HCT116 (cell line): Measurements from ENCODE around the gene SMTN. TPM values are rescaled to one million over a fixed set of nuclear protein-coding genes. Genes with fewer than 3 reads are reported as not detected.
A peak's percentile ranks its signal among the peaks of the same experiment; 100 is the strongest.

ENCODE experiments used
- ATAC-seq: fragments of 200-7000 bp; cut with Tn5 transposase; 2 replicates; pipeline ENCODE4 v1.9.1; 2020; ENCODE audit warnings: mild to moderate bottlenecking, moderate library complexity
- BruUV-seq: library from RNA; stranded (reverse); fragments of 400-500 nt; replicated peaks from 2 replicates; lab custom pipeline; 2021; lab: Mats Ljungman, UMichigan
- CTCF ChIA-PET: fragments of 300-600 bp; sonication (Branson Sonifier 250); formaldehyde crosslinking; loops from one replicate; lab custom pipeline; 2021; ENCODE audit warnings: antibody characterized with exemption; lab: Charles Lee
- POLR2A ChIA-PET: fragments of 300-600, 350-600 bp; sonication (Branson Sonifier 250); formaldehyde crosslinking; loops from one replicate; lab custom pipeline; 2021; ENCODE audit warnings: antibody characterized with exemption; lab: Charles Lee
- RAD21 ChIA-PET, 2 experiments: fragments of 300-600 bp; sonication (Branson Sonifier 250); formaldehyde crosslinking; loops; one replicate each; lab custom pipeline; 2023; ENCODE audit warnings: low total read pairs in 2 of 2; ENCODE audit not compliant: uncharacterized antibody in 2 of 2, unreplicated experiment in 2 of 2, low non-redundant PET in 1 of 2; lab: Charles Lee
- DNase-seq: peaks from one replicate; pipeline ENCODE4 v3.0.0-alpha.2; 2010; ENCODE audit warnings: low read depth, low spot score
- H2AFZ ChIP-seq: fragments of 200-600 bp; shearing (Covaris generic), sonication (generic); 2 replicates; pipeline ENCODE4 v1.6.1; 2017; ENCODE audit warnings: low read depth, mixed run types, mixed read lengths, antibody characterized with exemption, low read length; ENCODE audit not compliant: poor library complexity, severe bottlenecking
- H3K27ac ChIP-seq: 2 replicates; pipeline ENCODE4 v1.5.1; 2012; ENCODE audit warnings: low read depth, low read length
- H3K27me3 ChIP-seq: fragments of 200-600 bp; sonication (generic); 2 replicates; pipeline ENCODE4 v1.6.1; 2016; ENCODE audit warnings: mixed run types, low read length, mixed read lengths; ENCODE audit not compliant: insufficient read depth
- H3K36me3 ChIP-seq, 2 experiments: fragments of 200-500 bp in 1 of 2; fragments of 200-600 bp in 1 of 2; sonication (Bioruptor generic) in 1 of 2; sonication (generic) in 1 of 2; 2 replicates each; pipeline versions ENCODE4 v1.5.1 to v1.6.1; 2014 to 2016; ENCODE audit warnings: low read length in 2 of 2, inconsistent platforms in 1 of 2, mixed read lengths in 1 of 2, mixed run types in 1 of 2; ENCODE audit not compliant: insufficient read depth in 2 of 2, control insufficient read depth in 1 of 2
- H3K4me1 ChIP-seq, 2 experiments: fragments of 200-600 bp in 1 of 2; sonication (generic) in 1 of 2; 2 replicates each; pipeline versions ENCODE4 v1.5.1 to v1.6.1; 2012 to 2017; ENCODE audit warnings: low read length in 2 of 2, inconsistent platforms in 1 of 2, mild to moderate bottlenecking in 1 of 2, mixed read lengths in 1 of 2, mixed run types in 1 of 2, moderate library complexity in 1 of 2; ENCODE audit not compliant: insufficient read depth in 2 of 2, control insufficient read depth in 1 of 2
- H3K4me2 ChIP-seq: fragments of 200-600 bp; sonication (generic); 2 replicates; pipeline ENCODE4 v1.6.1; 2017; ENCODE audit warnings: mixed run types, low read length, mixed read lengths
- H3K4me3 ChIP-seq, 2 experiments: fragments of 200-600 bp in 1 of 2; sonication (generic) in 1 of 2; replicated peaks in 1 of 2; 2 replicates each; pipeline ENCODE4 v1.5.1; 2011 to 2016; ENCODE audit warnings: low read length in 2 of 2, control low read depth in 1 of 2, low read depth in 1 of 2, mild to moderate bottlenecking in 1 of 2, mixed read lengths in 1 of 2, mixed run types in 1 of 2
- H3K79me2 ChIP-seq: fragments of 200-600 bp; sonication (generic); 2 replicates; pipeline ENCODE4 v1.6.1; 2017; ENCODE audit warnings: mild to moderate bottlenecking, mixed run types, low read length, moderate library complexity, mixed read lengths; ENCODE audit not compliant: insufficient read depth
- H3K9ac ChIP-seq: fragments of 200-600 bp; sonication (generic); 2 replicates; pipeline ENCODE4 v1.6.1; 2016; ENCODE audit warnings: low read length, mixed read lengths
- H3K9me2 ChIP-seq: fragments of 200-600 bp; sonication (generic), shearing (Covaris generic); 2 replicates; pipeline ENCODE4 v1.6.1; 2017; ENCODE audit warnings: mixed run types, mild to moderate bottlenecking, moderate library complexity; ENCODE audit not compliant: insufficient read depth
- H3K9me3 ChIP-seq, 2 experiments: fragments of 200-500 bp in 1 of 2; fragments of 200-600 bp in 1 of 2; sonication (Bioruptor generic) in 1 of 2; sonication (generic) in 1 of 2; 2 replicates each; pipeline ENCODE4 v1.6.1; 2014 to 2017; ENCODE audit warnings: low read length in 2 of 2, mixed read lengths in 2 of 2, inconsistent platforms in 1 of 2, low read depth in 1 of 2, mild to moderate bottlenecking in 1 of 2, mixed run types in 1 of 2, moderate library complexity in 1 of 2; ENCODE audit not compliant: control insufficient read depth in 1 of 2, insufficient read depth in 1 of 2
- H4K20me1 ChIP-seq: fragments of 200-600 bp; sonication (generic), shearing (Covaris generic); 2 replicates; pipeline ENCODE4 v1.6.1; 2017; ENCODE audit warnings: mixed run types, mild to moderate bottlenecking, moderate library complexity; ENCODE audit not compliant: insufficient read depth
- CBX3 ChIP-seq: IDR thresholded peaks from 2 replicates; pipeline ENCODE4 v1.6.1; 2012; ENCODE audit warnings: low read depth
- CTCF ChIP-seq, 3 experiments: fragments of 200-600 bp in 1 of 3; sonication (generic) in 1 of 3; IDR thresholded peaks in 2 of 3; conservative IDR thresholded peaks in 1 of 3; 2 replicates each; pipeline ENCODE4 v1.5.1; 2012 to 2017; ENCODE audit warnings: low read depth in 2 of 3, low read length in 2 of 3, antibody characterized with exemption in 1 of 3, borderline replicate concordance in 1 of 3, control low read depth in 1 of 3, mild to moderate bottlenecking in 1 of 3, mixed read lengths in 1 of 3, mixed run types in 1 of 3, moderate library complexity in 1 of 3; ENCODE audit not compliant: insufficient read depth in 1 of 3
- JUND ChIP-seq: IDR thresholded peaks from 2 replicates; pipeline ENCODE4 v1.6.1; 2012
- POLR2A ChIP-seq: IDR thresholded peaks from 2 replicates; pipeline ENCODE4 v1.7.0; 2011; ENCODE audit warnings: borderline replicate concordance; ENCODE audit not compliant: insufficient read depth, insufficient read length; ENCODE audit errors: extremely low read depth
- POLR2AphosphoS5 ChIP-seq: IDR thresholded peaks from 2 replicates; pipeline ENCODE4 v1.6.1; 2011; ENCODE audit warnings: mild to moderate bottlenecking, low read depth, low read length, moderate library complexity
- REST ChIP-seq: IDR thresholded peaks from 2 replicates; pipeline ENCODE4 v1.6.1; 2012; ENCODE audit warnings: low read depth
- SRF ChIP-seq: IDR thresholded peaks from 2 replicates; pipeline ENCODE4 v1.6.1; 2012; ENCODE audit warnings: low read depth
- YY1 ChIP-seq: IDR thresholded peaks from 2 replicates; pipeline ENCODE4 v1.6.1; 2011; ENCODE audit warnings: low read length, low read depth, moderate library complexity, mild to moderate bottlenecking; ENCODE audit not compliant: insufficient replicate concordance; ENCODE audit errors: extremely low read depth
- ZFX ChIP-seq: fragments of 450-650 bp; IDR thresholded peaks from 2 replicates; pipeline ENCODE4 v1.6.1; 2017
- intact Hi-C: fragments of 100-400 bp; cut with micrococcal nuclease; formaldehyde crosslinking; loops from 2 replicates; pipeline ENCODE4 v1.10.0; 2022
- total RNA-seq: library from RNA; stranded (reverse); gene quantifications from one replicate; pipeline ENCODE4 v1.2.1, GENCODE V29; 2021; ENCODE audit not compliant: unreplicated experiment

SMTN gene
- total RNA-seq, 1 experiment from 2014 or later: 148 TPM

- Histone ChIP-seq H3K36me3 (peaks cover 30 to 41% of the 10 kb centered on the region in 2 experiments; a peak in 3 of 4 replicates), H3K9me3 (no peaks in the 10 kb centered on the region), H2AFZ (no peak overlapping the region), H3K27me3 (no peaks in the 10 kb centered on the region), H3K27ac (no peak overlapping the region), H3K79me2 (peaks cover 31% of the 10 kb centered on the region), H3K9ac (no peak overlapping the region), H4K20me1 (no peaks in the 10 kb centered on the region), H3K4me1 (peaks cover 7 to 35% of the 10 kb centered on the region in 2 experiments), H3K4me3 (no peak overlapping the region), H3K4me2 (no peak overlapping the region), H3K9me2 (no peaks in the 10 kb centered on the region)
- ATAC-seq: no peak
- ChIA-PET RAD21 (no interaction called here), CTCF (interaction anchor here (0.6 to 1.1 kb wide), 4 partner anchors 19 to 439 kb away, joined by 3 to 4 read pairs (median 4); partner anchors contain the start of gene SELENOM), POLR2A (interaction anchor here (0.6 kb wide), 1 partner anchor 748 kb away, joined by 6 read pairs; no protein-coding TSS in a partner anchor)
- no TSS peak for BruUV-seq
- intact Hi-C loops: loop anchor here (5.0 to 10.0 kb wide), 2 partner anchors 144 to 664 kb away; partner anchors contain the start of gene MTFP1
- TF ChIP-seq POLR2A: no peak
- no peak for TF ChIP-seq YY1
- no peak for DNase-seq
Measured at GRCh38 chr22:31088233-31088986, 7.3 kb downstream of the SMTN start.

- Histone ChIP-seq H3K4me2 (no peak overlapping the region), H2AFZ (no peak overlapping the region), H3K79me2 (peaks cover 21% of the 10 kb centered on the region), H3K36me3 (peaks cover 33 to 44% of the 10 kb centered on the region in 2 experiments; a peak in 3 of 4 replicates), H3K27ac (no peak overlapping the region), H3K4me1 (peaks cover 0 to 25% of the 10 kb centered on the region in 2 experiments; a peak in 2 of 4 replicates), H3K27me3 (no peaks in the 10 kb centered on the region), H3K9me3 (no peaks in the 10 kb centered on the region), H3K4me3 (no peak overlapping the region), H3K9me2 (no peaks in the 10 kb centered on the region), H3K9ac (no peak overlapping the region), H4K20me1 (no peaks in the 10 kb centered on the region)
- TF ChIP-seq ZFX (no peak), REST (no peak), CTCF (IDR thresholded peaks at IDR 0.05 in 2 of 3, conservative IDR thresholded peaks at IDR 0.05 in 1 of 3; ENCODE audit: borderline replicate concordance in 1 of 3, insufficient read depth in 1 of 3, low read depth in 2 of 3, low read length in 2 of 3) (peak in 2 of 3 experiments; percentile 82 to 83; a peak in 4 of 6 replicates), POLR2AphosphoS5 (no peak), JUND (no peak), SRF (no peak), CBX3 (no peak)
- ChIA-PET CTCF (interaction anchor here (0.6 to 1.1 kb wide), 3 partner anchors 18 to 143 kb away, joined by 3 to 4 read pairs (median 4); partner anchors contain the start of gene SELENOM), RAD21 (no interaction called here), POLR2A (no interaction called here)
- DNase-seq (no peak), ATAC-seq (no peak)
- no TSS peak for BruUV-seq
- intact Hi-C loops: loop anchor here (1.0 to 10.0 kb wide), 3 partner anchors 60 to 665 kb away; partner anchors contain the start of gene MTFP1
Measured at GRCh38 chr22:31089160-31090100, 8.3 kb downstream of the SMTN start.
